Mammary epithelial cell (primary cell): ENCODE measurements around the gene TP73.

Experiments used
- EZH2 ChIP-seq: IDR thresholded peaks from 2 replicates; pipeline ENCODE4 v1.6.1; 2012; ENCODE audit warnings: low read length, inconsistent platforms, borderline replicate concordance
- TF ChIP-seq, protein P1 (sequence below), 2 donors: IDR thresholded peaks in 1 of 2; conservative IDR thresholded peaks in 1 of 2; 2 replicates each; pipeline ENCODE4 v1.5.1; 2011 to 2012; ENCODE audit warnings: inconsistent platforms in 2 of 2, low read length in 2 of 2, mild to moderate bottlenecking in 2 of 2, control low read depth in 1 of 2, low read depth in 1 of 2; ENCODE audit not compliant: insufficient read depth in 1 of 2; ENCODE audit errors: extremely low read depth in 1 of 2

DNA sequence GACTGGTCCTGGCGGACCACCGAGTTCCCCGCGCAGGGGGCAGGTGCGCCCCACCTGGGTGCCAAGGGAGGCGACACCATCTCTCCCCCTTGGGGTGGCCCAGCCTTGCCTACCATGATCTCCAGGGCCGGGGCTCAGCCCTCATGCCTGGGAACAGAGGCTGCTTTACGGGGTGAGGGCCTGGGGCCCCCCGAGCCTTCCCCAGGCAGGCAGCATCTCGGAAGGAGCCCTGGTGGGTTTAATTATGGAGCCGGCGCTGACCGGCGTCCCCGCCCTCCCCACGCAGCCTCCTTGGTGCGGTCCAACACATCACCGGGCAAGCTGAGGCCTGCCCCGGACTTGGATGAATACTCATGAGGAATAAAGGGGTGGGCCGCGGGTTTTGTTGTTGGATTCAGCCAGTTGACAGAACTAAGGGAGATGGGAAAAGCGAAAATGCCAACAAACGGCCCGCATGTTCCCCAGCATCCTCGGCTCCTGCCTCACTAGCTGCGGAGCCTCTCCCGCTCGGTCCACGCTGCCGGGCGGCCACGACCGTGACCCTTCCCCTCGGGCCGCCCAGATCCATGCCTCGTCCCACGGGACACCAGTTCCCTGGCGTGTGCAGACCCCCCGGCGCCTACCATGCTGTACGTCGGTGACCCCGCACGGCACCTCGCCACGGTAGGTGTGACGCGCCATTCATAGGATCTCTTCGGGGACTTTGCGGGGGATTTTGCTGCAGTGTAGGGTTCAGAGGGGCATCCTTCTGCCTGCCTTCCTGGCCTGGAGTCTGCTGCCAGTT, 38.2 kb downstream of the TP73 start:
- TF ChIP-seq, protein P1, sequence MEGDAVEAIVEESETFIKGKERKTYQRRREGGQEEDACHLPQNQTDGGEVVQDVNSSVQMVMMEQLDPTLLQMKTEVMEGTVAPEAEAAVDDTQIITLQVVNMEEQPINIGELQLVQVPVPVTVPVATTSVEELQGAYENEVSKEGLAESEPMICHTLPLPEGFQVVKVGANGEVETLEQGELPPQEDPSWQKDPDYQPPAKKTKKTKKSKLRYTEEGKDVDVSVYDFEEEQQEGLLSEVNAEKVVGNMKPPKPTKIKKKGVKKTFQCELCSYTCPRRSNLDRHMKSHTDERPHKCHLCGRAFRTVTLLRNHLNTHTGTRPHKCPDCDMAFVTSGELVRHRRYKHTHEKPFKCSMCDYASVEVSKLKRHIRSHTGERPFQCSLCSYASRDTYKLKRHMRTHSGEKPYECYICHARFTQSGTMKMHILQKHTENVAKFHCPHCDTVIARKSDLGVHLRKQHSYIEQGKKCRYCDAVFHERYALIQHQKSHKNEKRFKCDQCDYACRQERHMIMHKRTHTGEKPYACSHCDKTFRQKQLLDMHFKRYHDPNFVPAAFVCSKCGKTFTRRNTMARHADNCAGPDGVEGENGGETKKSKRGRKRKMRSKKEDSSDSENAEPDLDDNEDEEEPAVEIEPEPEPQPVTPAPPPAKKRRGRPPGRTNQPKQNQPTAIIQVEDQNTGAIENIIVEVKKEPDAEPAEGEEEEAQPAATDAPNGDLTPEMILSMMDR (conservative IDR thresholded peaks at IDR 0.05 in 1 of 2, IDR thresholded peaks at IDR 0.05 in 1 of 2; ENCODE audit: extremely low read depth in 1 of 2, insufficient read depth in 1 of 2, low read depth in 1 of 2, low read length in 2 of 2): no peak
- no peak for TF ChIP-seq EZH2
